ENCODE measurements around the gene SOWAHA. TPM values are rescaled to one million over a fixed set of nuclear protein-coding genes. Genes with fewer than 3 reads are reported as not detected.

The SOWAHA gene
- total and polyA plus RNA-seq, 10 of the 15 experiments (the other 5 are each of a cell fraction or from before 2014, with no cell fraction given), result 0.02 to 0.37 (median 0.05) TPM; not detected in 4

DNA sequence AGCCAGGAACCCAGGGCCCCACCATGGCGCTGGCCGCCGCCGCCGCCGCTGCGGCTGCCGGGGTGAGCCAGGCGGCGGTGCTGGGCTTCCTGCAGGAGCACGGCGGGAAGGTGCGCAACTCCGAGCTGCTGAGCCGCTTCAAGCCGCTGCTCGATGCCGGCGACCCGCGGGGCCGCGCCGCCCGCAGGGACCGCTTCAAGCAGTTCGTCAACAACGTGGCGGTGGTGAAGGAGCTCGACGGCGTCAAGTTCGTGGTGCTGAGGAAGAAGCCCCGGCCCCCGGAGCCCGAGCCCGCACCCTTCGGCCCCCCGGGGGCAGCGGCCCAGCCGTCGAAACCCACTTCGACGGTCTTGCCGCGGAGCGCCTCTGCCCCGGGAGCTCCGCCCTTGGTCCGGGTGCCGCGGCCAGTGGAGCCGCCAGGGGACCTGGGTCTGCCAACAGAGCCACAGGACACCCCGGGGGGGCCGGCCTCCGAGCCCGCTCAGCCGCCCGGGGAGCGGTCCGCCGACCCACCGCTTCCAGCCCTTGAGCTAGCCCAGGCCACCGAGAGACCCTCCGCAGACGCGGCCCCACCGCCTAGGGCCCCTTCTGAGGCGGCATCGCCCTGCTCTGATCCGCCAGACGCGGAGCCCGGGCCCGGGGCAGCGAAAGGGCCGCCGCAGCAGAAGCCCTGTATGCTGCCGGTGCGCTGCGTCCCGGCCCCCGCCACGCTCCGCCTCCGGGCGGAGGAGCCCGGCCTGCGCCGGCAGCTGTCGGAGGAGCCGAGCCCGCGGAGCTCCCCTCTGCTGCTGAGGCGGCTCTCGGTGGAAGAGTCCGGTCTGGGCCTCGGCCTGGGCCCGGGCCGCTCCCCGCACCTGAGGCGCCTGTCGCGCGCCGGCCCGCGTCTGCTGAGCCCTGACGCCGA is 749 bp downstream of the SOWAHA start (continued):
- TF ChIP-seq, protein P1, sequence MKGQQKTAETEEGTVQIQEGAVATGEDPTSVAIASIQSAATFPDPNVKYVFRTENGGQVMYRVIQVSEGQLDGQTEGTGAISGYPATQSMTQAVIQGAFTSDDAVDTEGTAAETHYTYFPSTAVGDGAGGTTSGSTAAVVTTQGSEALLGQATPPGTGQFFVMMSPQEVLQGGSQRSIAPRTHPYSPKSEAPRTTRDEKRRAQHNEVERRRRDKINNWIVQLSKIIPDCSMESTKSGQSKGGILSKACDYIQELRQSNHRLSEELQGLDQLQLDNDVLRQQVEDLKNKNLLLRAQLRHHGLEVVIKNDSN (IDR thresholded peaks at IDR 0.05; ENCODE audit: borderline replicate concordance, extremely low read length, insufficient read depth, low read depth, low read length), result no peak
- no peak for TF ChIP-seq POLR2A (IDR thresholded peaks at IDR 0.05; ENCODE audit: low read depth, low read length)
- peak; percentile 32 for TF ChIP-seq SUZ12 (IDR thresholded peaks at IDR 0.05; ENCODE audit: unreplicated experiment)
- no peak for TF ChIP-seq RBBP5 (conservative IDR thresholded peaks at IDR 0.05)

DNA sequence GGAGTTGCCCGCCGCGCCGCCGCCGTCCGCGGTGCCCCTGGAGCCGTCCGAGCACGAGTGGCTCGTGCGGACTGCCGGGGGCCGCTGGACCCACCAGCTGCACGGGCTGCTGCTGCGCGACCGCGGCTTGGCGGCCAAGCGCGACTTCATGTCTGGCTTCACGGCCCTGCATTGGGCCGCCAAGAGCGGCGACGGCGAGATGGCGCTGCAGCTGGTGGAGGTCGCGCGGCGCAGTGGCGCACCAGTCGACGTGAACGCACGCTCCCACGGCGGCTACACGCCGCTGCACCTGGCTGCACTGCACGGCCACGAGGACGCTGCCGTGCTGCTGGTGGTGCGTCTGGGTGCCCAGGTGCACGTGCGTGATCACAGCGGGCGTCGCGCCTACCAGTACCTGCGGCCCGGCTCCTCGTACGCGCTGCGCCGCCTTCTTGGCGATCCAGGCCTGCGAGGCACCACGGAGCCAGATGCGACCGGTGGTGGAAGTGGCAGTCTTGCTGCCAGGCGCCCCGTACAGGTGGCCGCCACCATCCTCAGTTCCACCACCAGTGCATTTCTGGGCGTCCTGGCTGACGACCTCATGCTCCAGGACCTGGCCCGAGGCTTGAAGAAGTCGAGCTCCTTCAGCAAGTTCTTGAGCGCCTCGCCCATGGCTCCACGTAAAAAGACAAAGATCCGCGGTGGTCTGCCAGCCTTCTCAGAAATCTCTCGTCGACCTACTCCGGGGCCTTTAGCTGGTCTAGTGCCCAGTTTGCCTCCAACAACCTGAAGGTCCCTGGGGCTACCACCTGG is 1.6 kb downstream of the SOWAHA start:
- no peak overlapping the region for H3K4me2 ChIP-seq (ENCODE audit: control insufficient read depth, insufficient read depth)
- no peak overlapping the region for H3K4me3 ChIP-seq
- no peaks in the 10 kb centered on the region for H3K36me3 ChIP-seq (ENCODE audit: control insufficient read depth in 2 of 2, insufficient read depth in 2 of 2, low read length in 1 of 2)
- H3K79me2 ChIP-seq (ENCODE audit: control insufficient read depth, insufficient read depth, low read length), result no peaks in the 10 kb centered on the region
- DNase-seq (ENCODE audit: low read depth, low spot score) (no peak), ATAC-seq (no peak), FAIRE-seq (no peak)
- no peak overlapping the region for H3K27ac ChIP-seq (ENCODE audit: control insufficient read depth, insufficient read depth)
- H2AFZ ChIP-seq (ENCODE audit: control insufficient read depth, low read depth, low read length), result no peak overlapping the region
- no peaks in the 10 kb centered on the region; the same call in 2 of the 3 replicates for H3K9me3 ChIP-seq (replicated peaks; ENCODE audit: control insufficient read depth, insufficient read depth, low read length)
- intact Hi-C loops (cut with micrococcal nuclease; ENCODE audit: unreplicated experiment), result no loop called here
- no peak overlapping the region for H3K9ac ChIP-seq (ENCODE audit: control insufficient read depth, insufficient read depth, low read length)
- no peak for TF ChIP-seq CBFB (IDR thresholded peaks at IDR 0.05; ENCODE audit: low read depth)
- 87% methylated on average over 75 of the region's 81 CpGs for WGBS (ENCODE audit: insufficient coverage, insufficient replicate concordance, low lambda C conversion rate, missing lambda C conversion rate)
- peaks cover 0 to 11% of the 10 kb centered on the region in 2 experiments; a peak in 2 of 4 replicates for H3K27me3 ChIP-seq (replicated peaks in 1 of 2; ENCODE audit: control insufficient read depth in 2 of 2, insufficient read depth in 2 of 2, low read length in 1 of 2)
- CTCF ChIA-PET, result interaction anchor here (1.0 to 7.7 kb wide), 7 partner anchors 13 to 288 kb away, joined by 4 to 136 read pairs (median 5); partner anchors contain the start of gene CCNI2
- no TSS peak for BruUV-seq (replicated peaks)
- in situ Hi-C loops (cut with MboI), result loop anchor here (5.0 kb wide), 1 partner anchor 427 kb away; no protein-coding TSS in a partner anchor
- no peaks in the 10 kb centered on the region for H4K20me1 ChIP-seq (ENCODE audit: control insufficient read depth, insufficient read depth)
- SMC1A ChIA-PET (ENCODE audit: uncharacterized antibody, unreplicated experiment), result interaction anchor here (0.6 to 1.4 kb wide), 3 partner anchors 29 to 223 kb away, joined by 3 read pairs; no protein-coding TSS in a partner anchor
- POLR2A ChIA-PET, result interaction anchor here (0.5 to 0.6 kb wide), 2 partner anchors 18 to 54 kb away, joined by 3 to 4 read pairs; no protein-coding TSS in a partner anchor
- H3K4me1 ChIP-seq (ENCODE audit: control insufficient read depth, insufficient read depth, low read length), result no peaks in the 10 kb centered on the region; the same call in 1 of the 2 replicates
- RAD21 ChIA-PET (ENCODE audit: unreplicated experiment), result interaction anchor here (0.7 to 7.7 kb wide), 7 partner anchors 6 to 288 kb away, joined by 3 to 106 read pairs (median 4); no protein-coding TSS in a partner anchor

All from GM12878 (cell line).